HG03378 (cell line): ENCODE measurements around the gene ZNF474.

Source experiments
- ATAC-seq: cut with Tn5 transposase; IDR thresholded peaks from one replicate; pipeline ENCODE4 v1.9.1; 2021; ENCODE audit warnings: mild to moderate bottlenecking, moderate library complexity; ENCODE audit not compliant: unreplicated experiment

Gene ZNF474

GRCh38 chr5:122179701-122180100, 50.4 kb downstream of the ZNF474 start:
- ATAC-seq, result no peak

DNA sequence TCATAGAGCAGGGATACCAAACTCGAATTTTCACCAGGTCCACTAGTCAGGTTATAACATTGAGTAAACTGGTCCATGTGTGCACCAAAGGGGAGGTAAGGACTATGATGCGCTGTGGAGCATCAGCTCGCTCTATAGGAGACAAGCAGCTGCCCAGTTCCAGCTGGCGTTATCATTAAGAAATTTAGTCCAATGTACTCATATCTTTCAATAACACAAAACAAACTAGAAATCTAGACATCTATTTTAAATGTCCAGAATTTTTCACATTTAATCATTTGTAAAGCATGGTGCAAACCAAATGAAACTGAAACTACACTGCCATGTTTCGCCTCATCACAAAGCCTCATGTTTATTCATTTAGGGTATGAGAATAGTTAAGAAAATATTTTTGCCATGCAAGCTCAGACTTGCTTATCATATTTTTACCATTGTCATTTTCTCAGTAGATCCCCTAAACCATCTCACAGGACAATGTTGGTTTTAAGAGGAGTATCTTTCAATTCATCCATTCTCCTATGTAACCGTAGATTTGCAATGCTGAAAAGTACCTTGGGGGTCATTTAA, 50.9 kb downstream of the ZNF474 start:
- ATAC-seq, result no peak

GRCh38 chr5:122180863-122181548, 51.7 kb downstream of the ZNF474 start:
- no peak for ATAC-seq

GRCh38 chr5:122181863-122182262, 52.5 kb downstream of the ZNF474 start:
- no peak for ATAC-seq

DNA sequence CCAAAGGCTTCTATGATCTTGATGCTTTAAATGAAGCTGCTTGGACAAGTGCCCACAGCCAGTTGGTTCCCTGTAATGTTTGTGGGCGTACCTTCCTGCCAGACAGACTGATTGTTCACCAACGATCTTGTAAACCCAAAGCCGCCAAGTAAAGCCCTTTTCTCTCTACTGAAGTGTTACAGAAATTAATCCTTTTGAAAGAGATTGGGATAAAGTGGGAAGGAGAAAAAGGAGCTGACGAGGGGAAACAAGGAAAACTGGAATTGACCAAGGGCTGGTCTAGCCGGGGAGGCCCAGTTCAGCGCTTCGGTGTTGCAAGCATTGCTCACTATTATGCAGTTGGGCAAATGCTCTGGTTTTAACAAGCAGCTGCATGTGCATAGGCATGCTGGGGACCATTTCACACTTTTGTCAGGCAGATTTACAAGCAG, 53.2 kb downstream of the ZNF474 start:
- ATAC-seq, result no peak

DNA sequence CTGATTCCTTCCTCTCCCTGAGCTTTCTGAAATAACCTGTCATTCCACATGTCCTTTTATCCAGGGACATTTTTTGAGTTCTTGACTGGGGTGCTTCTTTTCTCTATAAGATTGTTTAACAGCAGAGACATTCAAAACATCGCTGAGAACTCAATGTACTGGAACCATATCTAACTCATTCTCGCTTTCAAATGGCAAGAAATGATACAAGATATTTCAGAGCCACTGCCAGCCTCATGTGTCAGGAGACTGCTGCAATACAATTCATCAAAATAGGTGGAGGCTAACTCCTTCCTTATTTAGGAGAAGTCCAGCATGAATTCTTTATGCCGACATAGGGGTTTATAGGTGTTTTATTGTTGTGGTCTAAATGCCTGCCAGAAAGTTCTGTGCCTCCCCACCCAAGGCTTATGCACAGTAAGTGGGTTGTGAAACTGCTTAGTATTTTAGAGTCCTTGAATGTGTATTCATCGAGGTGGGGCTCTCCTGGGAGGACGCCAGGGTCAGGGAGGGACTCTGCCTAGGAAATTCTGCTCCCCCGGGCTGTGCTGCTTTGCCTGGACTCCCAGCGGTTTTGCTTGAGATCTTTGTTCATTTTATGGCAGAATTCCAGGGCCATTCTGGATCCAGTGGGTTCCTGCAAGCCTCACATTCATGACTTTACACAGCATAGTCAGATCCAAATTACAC, 53.9 kb downstream of the ZNF474 start:
- no peak for ATAC-seq

DNA sequence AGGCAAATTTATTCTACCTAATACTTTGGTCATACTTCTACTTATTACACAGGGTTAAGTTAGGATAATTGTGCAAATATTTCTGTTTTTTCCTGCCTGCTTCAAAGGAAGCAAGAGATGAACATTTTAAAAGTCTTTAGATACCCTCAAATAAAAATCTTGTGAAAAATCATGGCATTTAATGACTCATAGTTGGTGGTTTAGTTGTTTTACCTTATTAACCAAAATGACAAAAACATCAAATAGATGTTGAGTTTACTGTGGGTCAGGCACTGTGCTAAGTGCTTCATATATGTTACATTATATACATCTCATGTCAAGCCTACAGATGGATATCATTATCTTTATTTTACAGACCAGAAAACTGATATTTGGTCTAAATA, 54.4 kb downstream of the ZNF474 start:
- no peak for ATAC-seq

GRCh38 chr5:122184676-122185255, 55.4 kb downstream of the ZNF474 start:
- no peak for ATAC-seq

DNA sequence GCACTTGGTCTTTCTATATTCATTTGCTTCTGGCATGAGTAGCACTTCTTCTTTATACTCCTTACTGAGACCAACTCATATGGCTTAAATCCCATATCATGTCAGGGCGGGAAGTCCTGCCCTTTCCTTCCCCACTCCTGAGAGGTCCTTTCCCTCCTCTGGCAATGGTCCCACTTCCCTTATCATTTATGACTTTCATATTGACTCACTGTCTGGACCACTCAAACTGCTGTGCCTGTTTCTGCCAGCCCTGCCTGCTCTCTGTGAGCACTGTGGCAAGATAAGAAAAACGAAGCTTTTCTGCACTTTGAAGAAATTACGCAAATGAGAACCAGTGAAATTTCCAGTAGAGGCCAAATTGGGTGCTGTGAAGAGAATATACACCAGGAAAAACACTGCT, 58.1 kb downstream of the ZNF474 start:
- ATAC-seq, result no peak

GRCh38 chr5:122190156-122190555, 60.8 kb downstream of the ZNF474 start:
- ATAC-seq, result no peak

DNA sequence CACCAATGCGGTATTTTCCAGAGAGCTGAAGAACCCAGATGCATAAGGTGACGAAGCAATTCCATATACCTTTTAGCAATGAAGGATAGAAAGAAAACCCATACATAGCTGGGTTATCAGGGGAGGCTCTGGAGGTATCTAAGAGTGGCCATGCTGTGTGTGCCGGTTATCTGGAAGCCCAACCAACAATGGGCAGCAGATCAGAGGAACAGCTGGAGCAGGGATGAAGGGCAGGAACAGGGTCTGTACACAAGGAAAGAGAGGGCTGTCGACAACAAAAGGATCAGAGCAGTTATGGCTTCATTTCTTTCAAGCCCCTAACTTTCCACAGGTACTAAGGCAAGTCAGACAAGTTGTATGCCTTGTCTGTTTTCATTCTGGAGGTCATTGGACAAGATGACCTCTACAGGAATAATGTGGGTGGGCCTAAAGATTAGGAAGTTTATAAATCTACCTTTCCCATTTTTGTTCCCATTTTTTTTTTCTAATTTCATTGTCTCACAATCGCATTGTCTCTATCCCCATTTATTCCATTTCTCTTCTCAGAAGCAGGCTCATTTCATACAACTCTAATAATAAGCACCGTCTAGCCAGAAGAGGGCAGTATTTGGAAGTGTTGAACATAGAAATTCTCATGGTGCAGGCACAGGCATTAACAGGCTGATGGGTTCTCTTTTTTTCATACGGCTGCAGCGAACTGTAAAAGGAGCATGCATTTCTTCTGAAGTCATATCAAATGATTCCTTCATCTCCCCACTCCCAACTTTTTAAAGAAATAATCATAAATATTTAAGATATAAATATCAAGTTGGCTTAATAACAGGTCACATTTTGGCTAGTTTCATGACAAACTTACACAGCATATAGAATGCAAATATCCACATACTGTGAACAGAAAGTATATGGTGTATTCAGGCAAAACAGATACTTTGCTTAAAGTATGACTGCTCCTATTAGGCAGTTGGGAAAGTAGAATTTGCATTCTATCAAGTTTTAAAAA, 63.5 kb downstream of the ZNF474 start:
- peak; percentile 87 for ATAC-seq

DNA sequence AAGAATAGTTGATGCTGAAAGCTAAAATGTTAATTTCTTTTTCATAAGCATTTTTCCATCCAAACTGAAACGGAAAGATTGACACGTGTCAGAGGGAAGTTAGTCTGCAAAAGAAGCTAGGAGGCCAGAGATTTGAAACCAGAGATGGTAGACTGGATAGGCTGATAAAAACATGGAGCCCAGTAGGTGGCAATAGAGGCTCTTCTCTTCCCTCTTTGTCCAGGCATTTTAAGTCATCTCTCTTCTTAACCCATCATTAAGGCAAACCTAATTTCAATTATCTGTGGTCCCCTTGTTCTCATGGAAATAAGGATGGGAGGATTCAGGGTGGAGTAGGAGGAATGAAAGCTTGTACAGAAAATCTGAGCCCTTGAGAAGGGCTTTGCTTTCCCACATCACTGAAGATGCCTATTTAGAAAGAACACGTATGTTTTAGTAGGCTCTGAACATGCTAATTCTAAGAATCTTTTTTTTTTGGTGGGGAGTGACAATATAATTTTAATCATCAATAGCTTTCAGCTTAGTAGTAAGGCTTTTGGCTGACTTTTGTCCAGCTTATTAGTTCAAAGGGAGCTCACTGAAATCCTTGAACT, 66.6 kb downstream of the ZNF474 start:
- ATAC-seq, result no peak

- no peak for ATAC-seq
Observed at GRCh38 chr5:122199146-122199545, 69.8 kb downstream of the ZNF474 start.

GRCh38 chr5:122200450-122200849, 71.1 kb downstream of the ZNF474 start:
- ATAC-seq, result no peak

- ATAC-seq, result no peak
Observed at GRCh38 chr5:122200865-122201264, 71.5 kb downstream of the ZNF474 start.

DNA sequence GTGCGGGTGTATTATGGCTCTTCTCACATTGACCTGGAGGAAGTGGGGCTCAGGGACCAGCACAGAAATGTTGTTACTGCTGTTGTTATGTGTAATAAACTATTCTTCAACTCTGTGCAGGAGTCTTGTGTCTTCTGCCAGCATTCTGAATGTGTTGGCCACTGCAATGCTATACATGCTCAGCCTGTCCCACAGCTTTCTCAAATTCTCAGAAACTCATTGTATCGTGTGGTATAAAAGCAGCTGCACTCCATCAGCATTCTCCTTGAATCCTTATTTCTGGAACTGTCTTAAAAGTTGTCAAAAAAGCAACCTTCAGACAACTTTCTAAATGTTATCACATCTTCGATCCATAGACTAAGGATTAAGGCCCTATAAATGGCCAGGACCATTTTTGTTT, 72.0 kb downstream of the ZNF474 start:
- no peak for ATAC-seq

GRCh38 chr5:122202952-122203351, 73.6 kb downstream of the ZNF474 start:
- ATAC-seq, result no peak
